ENCODE results near the gene TYMP.

Gene TYMP

GRCh38 chr22:50574383-50574755 lies 44.6 kb upstream of the TYMP start:
- no peak for TF ChIP-seq CTCF (IDR thresholded peaks at IDR 0.05)

GRCh38 chr22:50573491-50574382 lies 43.9 kb upstream of the TYMP start:
- no peak for TF ChIP-seq CTCF (IDR thresholded peaks at IDR 0.05)

- no peak for TF ChIP-seq CTCF (IDR thresholded peaks at IDR 0.05)
These were observed 43.2 kb upstream of the TYMP start for GRCh38 chr22:50572965-50573364.

- no peak for TF ChIP-seq CTCF (IDR thresholded peaks at IDR 0.05)
These were observed 41.7 kb upstream of the TYMP start for GRCh38 chr22:50571264-50572175.

- TF ChIP-seq CTCF (IDR thresholded peaks at IDR 0.05) = no peak
These were observed 41.0 kb upstream of the TYMP start for GRCh38 chr22:50570861-50571260.

GRCh38 chr22:50569896-50570535 lies 40.2 kb upstream of the TYMP start:
- TF ChIP-seq CTCF (IDR thresholded peaks at IDR 0.05) = no peak

- TF ChIP-seq CTCF (IDR thresholded peaks at IDR 0.05) = no peak
These were observed 39.2 kb upstream of the TYMP start for GRCh38 chr22:50569041-50569459.

All from LNCAP (cell line).